Activated naive CD4-positive, alpha-beta T cell treated with Interleukin-2 at 50 U/mL for 16 hours (primary cell): ENCODE results near the gene COL20A1.
"Not testable (repeated sequence)": the region's sequence is repeated elsewhere in the genome, so short reads cannot be mapped to it uniquely, and the experiment has no call there.

Source experiments
- DNase-seq: peaks from one replicate; pipeline ENCODE4 v3.0.0-alpha.2; 2020

The COL20A1 gene

DNA sequence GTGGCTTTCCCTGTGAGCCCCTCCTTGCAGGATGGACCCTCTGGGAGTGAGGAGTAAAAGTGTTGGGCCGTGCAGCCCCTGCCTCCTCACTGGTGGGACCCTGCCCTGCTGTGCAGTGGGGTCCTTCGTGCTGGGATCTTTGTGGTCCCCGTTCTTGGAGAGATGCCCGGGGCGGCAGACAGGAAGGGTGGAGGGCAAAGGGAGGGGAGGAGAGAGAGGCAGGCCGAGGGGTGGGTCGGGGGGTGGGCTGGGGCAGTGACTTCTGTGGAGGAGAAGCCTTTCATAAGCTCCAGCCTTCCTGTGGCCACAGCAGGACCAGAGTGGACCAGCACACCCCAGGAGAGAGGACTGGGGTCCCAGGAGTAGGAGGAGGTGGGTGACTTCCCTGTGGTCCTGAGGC lies at the start of gene COL20A1:
Gene COL20A1, plus strand, starts transcription at position 283 of the 400 bp plus-strand sequence. CDS start 1,922 bp downstream, outside the sequence.
- DNase-seq, result no peak

DNA sequence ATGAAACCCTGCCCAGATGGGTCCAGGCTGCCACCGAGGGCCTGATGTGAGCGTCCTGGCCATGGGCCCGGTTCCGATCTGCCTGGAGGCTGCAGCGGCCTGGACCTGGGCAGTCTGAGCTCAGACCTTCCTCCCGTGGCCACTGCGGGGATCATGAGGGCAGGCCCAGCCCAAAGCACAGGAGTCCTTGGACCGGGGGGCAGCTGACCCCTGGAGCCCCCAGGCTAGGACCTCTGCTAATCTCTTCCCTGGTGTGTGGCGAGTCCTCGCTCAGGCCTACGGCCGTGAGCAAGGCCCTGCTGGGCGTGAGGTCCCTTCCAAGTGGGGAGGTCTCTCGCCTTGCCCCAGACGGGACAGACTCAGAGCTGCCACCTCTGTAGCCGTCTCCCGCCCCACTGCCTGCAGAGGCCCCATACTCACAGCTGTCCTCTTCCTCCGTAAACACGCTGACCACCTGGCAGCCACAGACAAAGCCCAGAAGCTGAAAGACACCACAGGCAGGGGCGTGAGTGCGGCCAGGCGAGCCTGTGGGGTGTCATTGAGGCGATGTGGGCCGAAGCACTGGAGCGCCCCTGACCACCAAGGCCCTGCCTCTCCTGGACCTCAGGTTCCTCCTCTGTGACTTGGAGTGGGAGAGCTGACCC lies 49.3 kb upstream of the COL20A1 start:
- no peak for DNase-seq

DNA sequence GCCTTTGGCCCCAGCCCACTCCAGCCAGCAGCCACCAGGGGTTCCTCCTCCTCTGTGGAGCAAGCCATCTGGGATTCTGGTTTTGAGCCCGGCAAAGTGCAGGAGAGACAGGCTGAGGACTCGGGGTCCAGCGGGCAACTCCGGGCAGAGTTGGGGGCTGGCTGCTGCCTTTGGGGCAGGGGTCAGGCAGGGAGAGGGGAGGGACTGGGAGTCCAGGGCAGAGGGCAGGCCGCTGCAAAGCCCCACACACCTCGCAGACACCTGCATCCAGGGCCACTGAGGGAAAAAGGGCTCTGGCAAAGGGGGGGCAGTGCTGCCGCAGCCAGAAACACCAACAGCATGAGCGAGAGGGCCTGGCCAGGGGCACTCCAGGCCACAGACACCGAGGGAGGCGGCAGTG lies 48.5 kb upstream of the COL20A1 start:
- no peak for DNase-seq

DNA sequence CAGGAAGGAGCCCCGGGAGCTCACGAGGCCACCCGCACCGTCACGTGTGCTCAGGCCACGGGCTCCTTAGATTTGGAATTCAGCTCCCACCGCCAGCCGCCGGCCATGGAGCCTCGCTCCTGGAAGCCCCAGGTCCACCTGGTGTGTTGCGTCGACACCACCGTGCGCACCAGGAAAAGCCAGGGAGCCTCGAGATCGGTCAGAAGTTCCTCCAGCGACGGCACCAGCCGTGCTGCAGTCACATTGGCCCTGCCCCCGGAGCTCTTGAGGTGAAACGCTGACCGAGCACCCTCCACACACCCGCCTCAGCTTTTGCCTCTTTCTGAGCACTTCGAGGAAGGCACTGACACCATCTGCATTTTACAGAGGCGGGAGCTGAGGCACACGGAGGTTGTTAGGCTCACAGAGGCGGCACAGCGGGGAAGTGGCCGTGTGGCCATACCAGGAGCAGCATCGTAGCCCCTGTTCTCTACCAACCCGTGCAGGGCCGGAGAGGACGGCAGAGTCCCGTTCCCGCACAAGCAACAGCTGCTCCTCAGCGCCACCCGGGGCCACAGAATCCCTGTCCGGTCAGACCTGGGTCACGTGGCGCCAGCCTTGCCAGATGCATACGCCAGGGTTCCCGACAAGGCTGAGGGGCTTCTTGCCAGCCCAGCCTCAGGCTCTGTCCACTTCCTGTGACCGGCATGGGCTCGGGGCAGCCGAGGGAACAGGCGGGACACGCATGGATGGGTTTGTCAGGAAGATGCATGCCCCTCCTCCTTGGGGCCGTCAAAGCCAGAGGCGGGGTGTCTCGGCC lies 46.3 kb upstream of the COL20A1 start:
- no peak for DNase-seq

DNA sequence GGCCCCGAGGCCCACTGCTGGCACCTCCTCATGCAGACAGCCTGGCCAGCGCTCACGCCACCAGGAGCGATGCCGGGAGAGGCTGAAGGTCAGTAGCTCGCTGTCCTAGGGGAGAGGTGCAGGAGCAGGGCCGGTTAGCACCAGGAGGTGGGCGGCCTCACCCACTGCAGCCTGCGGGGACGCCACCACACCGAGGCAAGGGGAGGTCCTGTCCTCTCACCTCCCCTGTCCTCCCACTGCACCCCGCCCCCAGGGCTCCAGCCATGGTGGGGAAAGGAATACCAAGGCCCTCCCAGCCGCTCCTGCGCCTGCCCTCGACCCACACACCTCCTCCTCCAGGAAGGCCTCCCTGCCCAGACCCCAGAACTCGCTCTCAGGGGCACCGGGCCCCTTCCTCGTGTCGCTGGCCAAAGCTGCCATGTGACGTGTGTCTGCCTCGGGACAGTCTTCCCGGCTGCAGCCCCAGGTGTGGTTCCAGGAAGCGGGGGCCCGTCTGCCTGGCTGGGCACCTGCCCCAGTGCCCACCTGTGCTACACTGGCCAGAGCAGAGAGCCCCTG lies 45.2 kb upstream of the COL20A1 start:
- DNase-seq, result no peak

DNA sequence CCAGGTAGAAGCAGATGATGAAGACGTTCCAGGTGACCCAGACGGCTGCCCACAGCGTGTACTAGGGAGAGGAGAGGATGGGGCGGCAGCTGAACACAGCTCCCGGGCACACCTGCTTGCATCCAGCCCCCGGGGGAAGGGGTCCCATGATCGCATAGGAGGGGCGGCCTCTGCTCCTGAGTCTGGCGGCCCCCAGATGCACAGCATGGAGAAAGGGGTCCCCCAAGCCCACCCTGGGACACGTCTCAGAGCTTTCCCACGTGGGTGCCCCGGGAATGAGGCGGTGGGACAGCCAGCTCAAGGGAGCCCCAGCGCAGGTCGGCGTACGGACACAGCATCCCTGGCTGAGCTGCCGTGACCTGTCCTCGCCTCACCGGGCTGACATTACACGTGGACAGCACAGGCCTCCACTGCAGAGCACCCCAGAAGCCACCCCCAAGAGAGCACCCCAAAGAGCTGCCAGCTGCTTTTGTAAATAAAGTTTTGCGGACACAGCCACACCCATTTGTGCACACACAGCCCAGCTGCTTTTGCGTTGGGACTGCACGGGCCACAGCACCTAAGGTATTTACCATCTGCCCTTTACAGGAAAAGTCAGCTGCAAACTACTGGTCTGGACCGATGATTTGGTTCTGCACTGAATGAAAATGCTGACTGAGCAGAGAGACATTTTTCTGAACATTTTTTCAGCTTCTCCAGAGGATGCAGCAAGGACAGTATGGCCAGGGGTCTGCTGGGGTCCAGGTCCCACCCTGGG lies 44.0 kb upstream of the COL20A1 start:
- DNase-seq, result no peak

DNA sequence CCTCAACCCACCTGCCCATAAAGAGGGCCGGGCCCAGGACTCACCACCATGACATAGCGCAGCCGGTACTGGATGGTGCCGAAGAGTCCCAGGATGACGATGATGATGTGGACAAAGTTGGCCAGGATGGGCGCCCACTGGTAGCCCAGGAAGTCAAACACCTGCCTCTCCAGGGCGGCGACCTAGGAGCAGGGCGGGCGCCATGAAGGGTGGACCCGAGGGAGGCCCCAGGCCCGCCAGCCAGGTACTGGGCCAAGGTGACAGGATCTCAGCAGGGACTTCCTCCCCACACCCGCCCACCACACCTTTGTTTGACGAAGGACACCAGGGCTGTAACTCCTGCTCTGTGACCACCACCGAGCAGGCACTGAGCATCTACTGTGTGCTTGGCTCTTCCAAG lies 43.1 kb upstream of the COL20A1 start:
- no peak for DNase-seq

DNA sequence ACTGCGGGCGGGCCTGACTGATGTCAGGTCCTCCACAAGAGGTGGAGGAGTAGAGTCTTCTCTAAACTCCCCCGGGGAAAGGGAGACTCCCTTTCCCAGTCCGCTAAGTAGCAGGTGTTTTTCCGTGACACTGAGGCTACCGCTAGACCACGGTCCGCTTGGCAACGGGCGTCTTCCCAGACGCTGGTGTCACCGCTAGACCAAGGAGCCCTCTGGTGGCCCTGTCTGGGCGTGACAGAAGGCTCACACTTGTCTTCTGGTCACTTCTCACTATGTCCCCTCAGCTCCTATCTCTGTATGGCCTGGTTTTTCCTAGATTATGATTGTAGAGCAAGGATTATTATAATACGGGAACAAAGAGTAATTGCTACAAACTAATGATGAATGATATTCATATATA lies 41.6 kb upstream of the COL20A1 start:
- not testable (repeated sequence) for DNase-seq

DNA sequence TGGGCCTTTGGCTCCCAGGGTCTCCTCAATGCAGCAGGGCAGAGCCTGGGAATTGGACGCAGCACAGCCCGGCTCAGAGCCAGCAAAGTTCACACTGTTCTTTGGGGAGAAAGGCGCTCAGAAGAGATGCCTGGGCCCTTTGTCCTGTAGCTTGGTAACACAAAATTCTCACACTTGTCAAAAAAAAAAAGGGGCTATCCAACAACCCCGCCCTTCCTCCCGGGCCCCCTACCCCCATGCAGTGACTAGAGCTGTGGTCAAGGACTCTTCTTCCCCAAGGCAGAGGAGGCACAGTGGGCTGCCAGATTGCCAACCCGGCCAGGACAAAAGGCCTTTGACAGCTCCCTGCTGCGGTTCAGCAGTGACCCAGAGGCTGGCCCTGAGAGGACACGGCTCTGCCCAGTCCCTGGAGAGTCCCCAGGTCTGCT lies 40.7 kb upstream of the COL20A1 start:
- DNase-seq, result no peak

DNA sequence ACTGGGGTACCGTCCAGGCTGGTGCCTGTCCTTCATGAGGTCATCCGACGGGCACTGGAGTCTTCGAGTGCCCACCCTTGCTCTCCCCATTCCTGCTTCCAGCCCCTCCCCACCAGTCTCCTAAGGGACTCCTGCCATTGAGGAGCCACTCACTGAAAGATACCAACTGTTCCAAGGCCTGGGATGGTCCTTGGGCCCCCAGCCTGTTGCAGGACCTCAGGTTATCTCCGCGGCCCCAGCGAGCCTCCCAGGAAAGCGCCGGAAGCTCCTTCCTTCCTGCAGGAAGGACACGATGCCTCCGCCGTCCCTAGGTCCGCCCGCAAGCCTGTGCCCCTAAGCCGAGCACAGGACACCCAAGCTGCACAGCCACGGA lies 39.9 kb upstream of the COL20A1 start:
- DNase-seq, result no peak

DNA sequence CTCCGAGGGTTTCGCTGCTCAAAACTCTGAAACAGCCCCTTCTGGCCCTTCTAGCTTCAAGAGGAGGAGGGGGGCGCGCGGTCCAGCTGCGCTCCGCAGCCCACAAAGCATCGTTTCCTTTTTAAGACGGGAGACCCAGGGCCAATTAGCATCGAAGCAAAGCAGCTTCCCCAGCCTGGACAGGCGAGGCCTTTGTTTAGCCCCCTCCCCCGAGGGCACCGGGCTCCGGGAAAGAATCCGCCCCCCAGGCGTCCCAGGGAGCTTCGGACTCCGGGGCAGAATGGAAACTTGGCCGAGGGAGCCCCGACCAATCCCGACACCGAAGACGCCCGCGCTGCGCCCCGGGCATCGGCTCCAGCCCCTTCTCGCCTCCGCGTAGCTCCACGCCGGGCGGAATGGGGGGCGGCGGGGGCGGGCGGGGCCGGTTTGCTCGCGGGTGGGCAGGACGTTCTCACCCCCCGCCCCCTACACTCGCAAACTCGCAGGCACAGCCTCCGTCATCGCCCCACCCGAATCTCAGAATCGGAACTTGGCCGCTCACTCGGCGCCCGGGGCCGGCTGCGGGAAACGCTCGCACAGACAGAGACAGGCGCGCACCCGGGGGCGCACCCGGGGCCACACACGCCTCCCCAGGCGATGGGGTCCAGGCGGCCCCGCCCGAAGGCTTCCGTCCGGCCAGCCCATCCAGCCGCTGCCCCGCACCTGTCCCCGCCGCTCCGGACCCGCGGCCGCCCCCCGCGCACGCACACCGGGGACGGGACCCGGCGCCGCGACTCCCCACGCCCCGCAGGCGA lies 39.4 kb upstream of the COL20A1 start:
- no peak for DNase-seq

DNA sequence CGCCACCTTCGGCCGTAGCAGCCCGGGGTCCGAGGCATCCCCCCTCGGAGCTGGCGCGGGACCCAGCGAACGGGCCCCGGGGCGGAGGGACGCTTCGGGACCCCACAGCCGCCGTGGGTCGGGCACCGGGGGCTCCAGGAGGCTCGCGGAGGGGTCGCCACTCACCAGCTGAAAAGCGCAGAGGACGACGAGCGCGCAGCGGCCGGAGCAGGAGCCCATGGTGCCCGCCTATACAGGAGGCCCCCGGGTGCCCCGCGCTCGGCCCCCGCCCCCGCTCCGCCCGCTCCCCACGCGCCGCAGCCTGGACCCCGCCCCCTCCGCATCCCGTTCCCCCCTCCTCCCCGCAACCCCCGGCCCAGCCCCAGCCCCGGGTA lies 38.8 kb upstream of the COL20A1 start, which contains the start of gene NKAIN4:
Gene NKAIN4, minus strand, starts transcription at position 232 of the 374 bp plus-strand sequence. Its CDS starts 13 bp downstream, at position 219.
- DNase-seq, result no peak

DNA sequence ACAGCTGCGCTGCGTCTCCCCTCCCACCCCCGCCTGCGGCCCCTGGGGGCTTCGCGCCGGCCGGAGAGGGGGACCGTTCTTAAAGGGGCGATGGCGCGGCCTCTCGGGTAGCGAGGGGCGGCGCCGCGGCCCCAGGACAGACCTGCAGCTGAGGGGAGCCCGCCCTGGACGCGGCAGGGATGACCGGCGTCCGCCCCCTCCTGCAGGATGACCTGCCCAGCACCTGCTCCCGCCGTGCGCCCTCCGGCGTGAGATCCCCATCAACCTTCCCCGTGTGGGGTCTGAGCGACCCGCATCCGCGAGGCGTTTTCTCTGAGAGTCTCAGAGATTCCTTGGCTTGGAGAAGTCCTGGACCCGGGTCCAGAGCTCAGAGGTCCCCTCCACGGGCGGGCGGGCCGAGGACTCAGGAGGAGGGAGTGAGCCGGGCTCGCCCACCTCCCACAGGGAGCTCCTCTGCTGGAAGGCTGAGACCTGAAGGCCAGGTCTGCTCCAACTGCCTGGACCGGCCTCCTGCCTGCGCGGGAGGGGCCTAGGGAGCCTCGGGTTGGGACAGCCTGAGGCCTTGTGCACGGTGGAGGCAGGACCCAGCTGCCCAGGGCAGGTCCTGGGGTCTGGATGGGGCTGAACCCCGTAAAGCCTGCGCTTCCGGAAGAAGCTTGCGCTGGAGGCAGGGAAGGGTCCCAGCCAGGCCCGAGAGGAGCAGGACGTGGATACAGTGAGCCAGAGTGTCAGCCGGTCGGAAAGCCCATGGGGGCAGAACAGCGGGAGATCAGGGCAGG lies 38.2 kb upstream of the COL20A1 start:
- DNase-seq, result no peak

DNA sequence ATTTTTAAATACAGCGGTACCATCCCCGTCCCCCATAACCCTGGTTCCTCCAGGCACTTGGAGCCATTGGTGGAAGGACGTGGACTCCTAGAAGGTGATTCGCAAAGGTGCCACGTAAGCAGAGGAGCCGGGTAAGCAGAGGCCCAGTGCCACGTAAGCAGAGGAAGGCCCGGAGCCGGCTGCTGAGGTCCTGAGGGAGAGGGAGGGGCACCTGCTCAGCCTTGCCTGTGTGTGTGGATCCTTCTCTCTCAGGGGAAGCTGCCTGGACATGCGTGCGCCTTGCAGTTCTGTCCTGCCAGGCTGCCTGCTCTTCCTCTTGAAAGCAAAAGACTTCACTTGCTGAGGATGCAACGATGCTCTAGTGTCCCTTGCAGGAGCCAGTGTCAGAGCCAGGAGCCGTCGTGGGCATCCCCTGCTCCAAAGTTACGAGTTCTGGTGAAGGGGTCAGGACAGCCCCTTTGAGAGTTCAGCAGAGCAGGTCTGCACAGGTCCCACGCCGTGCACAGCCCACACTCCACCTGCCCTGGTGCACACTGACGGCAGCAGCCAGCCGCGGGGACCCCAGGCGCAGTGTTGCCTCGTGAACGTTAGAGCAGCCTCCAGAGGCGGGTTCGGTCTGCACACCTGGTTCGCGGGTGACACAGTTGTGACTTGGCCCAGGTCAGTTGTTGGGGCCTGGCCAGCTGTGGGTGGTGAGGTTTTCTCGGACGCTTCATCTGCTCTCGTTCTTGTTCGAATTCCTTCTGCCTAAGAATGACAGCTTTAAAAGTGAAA lies 36.9 kb upstream of the COL20A1 start:
- no peak for DNase-seq

DNA sequence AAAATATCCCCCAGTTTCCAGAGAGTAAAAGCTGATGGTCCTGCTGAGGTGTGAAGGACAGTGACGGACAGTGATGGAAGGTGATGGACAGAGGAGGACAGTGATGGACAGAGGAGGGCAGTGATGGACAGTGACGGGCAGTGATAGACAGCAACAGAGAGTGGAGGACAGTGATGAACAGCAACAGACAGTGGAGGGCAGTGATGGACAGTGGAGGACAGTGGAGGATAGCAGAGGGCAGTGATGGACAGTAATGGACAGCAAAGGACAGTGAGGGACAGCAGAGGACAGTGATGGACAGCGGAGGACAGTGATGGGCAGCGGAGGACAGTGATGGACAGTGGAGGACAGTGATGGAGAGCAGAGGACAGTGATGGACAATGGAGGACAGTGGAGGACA lies 36.0 kb upstream of the COL20A1 start:
- DNase-seq, result no peak

DNA sequence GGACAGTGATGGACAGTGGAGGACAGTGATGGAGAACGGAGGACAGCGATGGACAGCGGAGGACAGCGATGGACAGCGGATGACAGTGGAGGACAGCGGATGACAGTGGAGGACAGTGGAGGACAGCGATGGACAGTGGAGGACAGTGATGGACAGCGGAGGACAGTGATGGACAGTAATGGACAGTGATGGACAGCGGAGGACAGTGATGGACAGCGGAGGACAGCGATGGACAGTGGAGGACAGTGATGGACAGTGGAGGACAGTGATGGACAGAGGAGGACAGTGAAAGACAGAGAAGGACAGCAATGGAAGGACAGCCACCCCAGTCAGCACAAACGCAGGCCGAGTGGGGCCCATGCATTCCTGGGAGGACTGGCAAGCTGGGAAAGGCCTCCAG lies 35.4 kb upstream of the COL20A1 start:
- no peak for DNase-seq

DNA sequence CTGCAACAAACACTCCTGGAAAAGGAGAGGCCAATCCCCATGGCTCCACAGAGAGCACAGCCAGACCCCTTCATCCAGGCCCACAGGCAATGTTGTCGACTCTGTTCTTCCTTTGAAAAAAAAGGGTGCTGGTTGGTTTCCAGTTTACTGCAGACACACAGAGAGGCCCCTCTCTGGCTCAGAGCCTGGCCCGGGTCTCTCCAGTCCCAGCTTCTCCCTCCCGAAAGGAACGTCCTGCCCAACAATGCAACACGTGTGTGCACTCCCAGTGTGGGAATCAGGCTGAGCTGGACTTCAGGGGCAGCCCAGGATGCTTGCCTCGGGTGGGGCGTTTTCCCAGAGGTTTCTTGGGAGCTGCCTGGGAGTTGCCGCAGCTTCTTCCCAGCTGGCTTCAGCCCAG lies 34.2 kb upstream of the COL20A1 start:
- DNase-seq, result no peak

DNA sequence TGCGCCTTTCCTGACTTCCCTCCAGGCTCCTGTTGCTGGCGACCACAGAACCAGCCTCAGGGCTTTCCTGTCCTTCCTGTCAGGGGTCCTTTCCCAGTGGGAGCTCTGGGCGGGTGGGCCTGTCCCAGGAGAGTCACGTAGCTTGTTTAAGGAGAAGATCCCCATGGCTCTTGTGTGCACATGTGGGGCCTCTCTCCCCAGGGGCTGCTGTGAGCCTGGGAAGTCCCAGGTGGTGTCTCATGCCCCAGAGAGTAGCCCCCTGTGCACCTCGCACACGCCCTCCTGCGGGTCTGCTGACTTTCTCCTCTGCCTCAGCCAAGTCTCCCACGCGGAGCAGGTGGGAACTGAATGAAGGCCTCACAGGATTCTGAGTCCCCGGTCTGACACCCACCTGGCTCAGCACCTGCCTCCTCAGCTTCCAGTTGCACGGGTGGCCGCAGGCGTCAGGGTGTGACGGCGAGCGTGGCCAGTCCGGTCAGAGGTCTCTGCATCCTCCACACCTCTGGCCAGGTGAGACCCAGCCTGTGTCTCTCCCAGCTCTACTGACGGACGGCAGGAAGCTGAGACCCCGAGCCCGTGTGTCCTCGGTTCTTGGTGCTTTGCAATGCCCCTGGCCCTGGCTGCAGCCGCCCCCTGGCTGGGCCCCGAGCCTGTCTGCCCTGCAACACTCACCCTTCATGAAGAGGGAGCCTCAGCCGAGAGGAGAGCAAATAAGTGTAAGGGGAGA lies 33.1 kb upstream of the COL20A1 start:
- DNase-seq, result no peak

DNA sequence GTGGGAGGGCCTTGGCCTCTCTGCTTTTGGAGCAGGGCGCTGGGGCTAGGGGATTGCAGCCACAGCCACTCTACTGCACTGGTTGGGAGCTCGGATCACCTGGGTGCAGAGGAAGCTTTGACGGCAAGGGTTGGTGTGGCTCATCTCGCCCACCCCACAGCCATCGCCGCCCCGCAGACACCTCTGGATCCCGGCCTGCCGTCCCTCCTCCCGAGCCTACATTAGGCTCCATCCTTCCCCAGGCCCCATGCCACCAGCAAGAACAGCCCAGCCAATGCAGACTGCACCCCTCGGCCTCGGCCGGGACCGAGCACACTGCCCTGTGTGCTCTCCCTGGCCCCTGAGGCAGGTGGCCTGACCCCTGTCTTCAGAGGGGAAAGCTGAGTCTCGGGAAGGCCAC lies 32.5 kb upstream of the COL20A1 start:
- no peak for DNase-seq
